UCSD-AML1 (cell line): ENCODE data around the gene DGKB.

Experiments used
- DNase-seq: peaks from one replicate; lab custom pipeline; 2025; ENCODE audit not compliant: unreplicated experiment; lab: John Stamatoyannopoulos, UW

Gene DGKB

DNA sequence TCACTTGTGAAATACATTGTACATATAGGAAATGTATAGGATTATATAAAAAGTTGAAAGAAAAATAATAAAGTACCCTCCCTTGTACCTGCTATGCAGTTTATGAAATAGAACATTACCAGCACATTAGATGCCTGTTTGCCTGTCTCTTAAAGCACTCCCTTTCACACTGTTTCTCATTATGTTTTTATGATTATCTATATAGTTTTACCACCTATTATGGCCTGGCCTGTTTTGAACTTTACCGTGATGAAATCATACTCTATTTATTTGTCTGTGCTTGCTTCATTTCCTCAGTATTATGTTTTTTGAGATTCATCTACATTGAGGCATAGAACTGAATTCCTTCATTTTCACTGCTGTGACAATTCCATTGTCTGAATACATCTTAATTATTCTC is 41.1 kb downstream of the DGKB start:
- DNase-seq = no peak

GRCh38 chr7:14859267-14859666 is 43.3 kb downstream of the DGKB start:
- DNase-seq = no peak

GRCh38 chr7:14858866-14859265 is 43.7 kb downstream of the DGKB start:
- no peak for DNase-seq

- no peak for DNase-seq
Measured at GRCh38 chr7:14858410-14858809, 44.1 kb downstream of the DGKB start.

GRCh38 chr7:14855033-14855794 is 47.3 kb downstream of the DGKB start:
- no peak for DNase-seq

DNA sequence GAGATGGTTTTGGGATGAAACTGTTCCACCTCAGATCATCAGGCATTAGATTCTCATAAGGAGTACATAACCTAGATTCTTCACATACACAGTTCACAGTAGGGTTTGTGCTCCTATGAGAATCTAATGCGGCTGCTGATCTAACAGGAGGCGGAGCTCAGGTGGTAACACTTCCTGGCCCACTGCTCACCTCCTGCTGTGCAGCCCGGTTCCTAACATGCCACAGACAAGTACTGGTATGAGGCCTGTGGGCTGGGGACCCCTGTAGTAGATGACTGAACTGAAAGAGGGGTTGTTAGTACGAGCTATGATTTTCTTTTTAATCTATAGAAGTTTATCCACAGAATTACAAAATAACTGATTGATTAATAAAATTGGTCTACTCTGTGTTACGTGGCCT is 48.1 kb downstream of the DGKB start:
- DNase-seq = no peak

DNA sequence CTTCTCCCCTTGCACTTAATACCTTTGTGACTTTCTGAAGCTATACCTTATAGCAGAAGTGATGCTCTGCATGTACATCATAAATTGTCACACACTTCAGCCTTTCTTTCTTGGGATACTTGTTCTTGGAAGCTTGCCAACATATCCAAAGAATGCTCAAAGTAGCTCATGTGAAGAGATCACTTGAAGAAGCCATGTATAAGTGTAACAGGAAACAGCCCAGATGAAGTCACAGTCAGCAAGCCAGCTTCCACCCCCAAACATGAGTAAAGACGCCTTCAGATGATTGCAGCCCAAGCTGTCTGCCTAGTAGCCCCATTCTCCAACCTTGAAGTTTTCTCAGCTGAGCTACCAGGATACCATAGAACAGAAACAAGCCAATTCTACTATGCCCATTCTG is 50.9 kb downstream of the DGKB start:
- DNase-seq = no peak

GRCh38 chr7:14850039-14850438 is 52.5 kb downstream of the DGKB start:
- DNase-seq = no peak

DNA sequence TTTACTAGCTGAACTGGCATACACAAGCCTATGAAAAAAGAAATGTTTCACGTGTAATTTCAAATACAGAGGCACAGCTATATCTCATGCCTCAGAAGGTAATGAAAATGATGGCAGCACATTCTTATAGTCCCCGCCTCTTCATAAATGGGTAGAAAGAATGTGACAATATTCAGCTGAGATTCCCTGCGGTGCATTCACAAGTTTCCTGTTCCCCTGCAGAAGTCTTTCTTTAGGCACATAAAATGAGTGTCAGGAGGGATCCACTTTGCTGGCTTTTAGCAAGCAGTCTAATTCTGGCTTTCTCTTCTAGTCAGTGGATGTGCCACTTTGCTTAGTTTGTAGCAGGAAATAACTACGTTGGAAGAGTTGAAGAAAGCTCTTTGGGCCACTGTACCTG is 56.1 kb downstream of the DGKB start:
- DNase-seq = no peak

DNA sequence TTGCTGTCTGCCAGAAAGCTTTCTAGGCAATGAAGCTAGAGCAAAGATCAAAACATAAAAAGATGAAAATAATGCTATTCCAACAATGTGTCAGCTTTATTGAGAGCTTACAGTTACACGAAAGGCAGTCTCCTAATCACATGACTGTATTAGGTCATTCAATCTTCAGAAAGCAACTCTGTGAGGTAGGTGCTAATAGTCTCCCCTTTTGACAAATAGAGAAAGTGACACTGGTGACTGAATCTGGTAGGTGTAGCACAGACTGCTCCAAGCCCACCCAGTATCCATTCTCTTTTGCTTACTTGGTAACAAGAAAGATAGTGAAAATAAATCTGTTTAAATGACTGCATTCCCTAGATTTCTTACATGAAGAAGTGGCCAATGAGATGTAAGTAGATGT is 58.8 kb downstream of the DGKB start:
- DNase-seq = no peak

DNA sequence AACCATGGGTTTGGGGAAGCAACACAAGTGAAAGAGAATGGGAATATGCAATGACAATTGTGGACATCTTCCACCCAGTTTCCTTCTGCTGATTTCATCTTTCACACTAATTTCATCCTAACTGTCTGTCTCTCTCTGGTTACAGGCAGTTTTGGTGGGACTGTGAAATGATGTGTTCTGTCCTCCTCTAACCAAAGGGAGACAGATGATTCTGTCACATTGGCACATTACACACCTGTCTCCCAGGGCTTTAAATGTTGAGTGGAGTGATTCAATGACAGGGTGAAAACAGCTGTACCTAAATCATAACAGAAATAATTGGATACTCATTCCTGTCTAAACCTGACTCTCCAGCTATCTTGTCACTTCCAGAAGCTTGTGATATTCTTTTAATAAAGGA is 60.0 kb downstream of the DGKB start:
- no peak for DNase-seq

GRCh38 chr7:14841869-14842268 is 60.7 kb downstream of the DGKB start:
- no peak for DNase-seq

- no peak for DNase-seq
Measured at GRCh38 chr7:14841086-14841485, 61.5 kb downstream of the DGKB start.

- no peak for DNase-seq
Measured at GRCh38 chr7:14839307-14839706, 63.2 kb downstream of the DGKB start.

GRCh38 chr7:14837216-14837615 is 65.3 kb downstream of the DGKB start:
- DNase-seq = no peak

DNA sequence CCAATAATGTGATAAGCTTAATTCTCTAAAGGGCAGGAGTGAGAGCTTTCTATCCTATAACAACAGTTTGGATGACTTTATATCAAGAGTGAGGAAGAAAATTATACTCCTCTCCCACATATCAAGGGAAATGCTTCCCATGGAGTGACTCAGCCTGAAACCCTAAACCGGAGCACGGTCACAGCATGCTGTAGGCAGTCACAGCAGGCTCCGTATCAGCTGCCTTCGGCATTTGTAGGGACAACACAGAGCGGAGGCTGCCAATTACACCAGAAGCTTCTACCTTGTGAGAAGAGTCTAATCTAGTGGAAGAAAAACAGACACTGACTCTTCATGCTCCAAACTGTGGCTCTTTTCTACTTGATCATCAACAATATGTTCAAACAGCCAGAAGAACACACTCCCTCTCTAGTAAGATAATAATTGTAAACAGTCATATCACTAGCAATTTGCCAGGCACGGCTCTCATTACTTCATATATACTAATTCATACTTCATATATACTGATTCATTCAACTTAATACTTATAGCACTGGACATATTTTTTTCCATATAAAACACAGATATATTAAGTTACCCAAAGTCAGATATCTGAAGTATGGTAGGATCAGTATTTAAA is 65.9 kb downstream of the DGKB start:
- DNase-seq = no peak

DNA sequence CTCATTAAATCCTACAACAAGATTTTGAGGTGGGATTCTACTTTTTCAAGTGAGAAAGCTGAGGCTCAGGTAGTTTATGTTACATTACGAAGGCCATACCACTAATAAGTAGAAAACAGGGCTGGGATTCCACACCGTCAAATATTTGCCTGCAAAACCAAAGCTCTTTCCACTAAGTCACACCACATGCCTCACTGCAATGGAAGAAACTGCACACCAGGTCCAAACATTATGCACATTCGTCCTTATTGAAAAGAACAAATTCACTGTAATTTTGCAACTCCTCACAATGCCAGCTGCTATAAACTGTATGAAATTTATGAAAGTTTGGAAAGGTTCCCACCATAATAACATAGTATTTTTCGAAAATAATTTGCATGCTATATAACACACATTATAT is 66.5 kb downstream of the DGKB start:
- no peak for DNase-seq

DNA sequence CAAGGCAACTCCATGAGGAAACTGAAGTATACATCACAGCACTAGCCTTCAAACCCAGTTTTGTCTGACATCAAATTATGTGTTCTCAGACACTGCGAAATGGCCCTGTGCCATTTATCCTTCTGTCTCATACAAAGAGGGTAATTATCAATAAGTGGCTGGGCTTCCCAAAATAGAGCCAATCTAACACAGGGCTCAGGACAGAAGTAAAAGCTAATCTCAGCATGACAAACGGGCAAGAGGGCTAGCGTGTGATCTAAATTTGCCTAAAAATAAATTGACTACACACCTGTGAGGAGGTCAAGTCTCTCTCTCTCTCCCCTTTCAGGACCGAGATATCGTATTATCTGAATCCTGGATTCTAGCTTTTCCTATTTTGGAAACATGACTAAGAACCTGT is 67.2 kb downstream of the DGKB start:
- DNase-seq = no peak

DNA sequence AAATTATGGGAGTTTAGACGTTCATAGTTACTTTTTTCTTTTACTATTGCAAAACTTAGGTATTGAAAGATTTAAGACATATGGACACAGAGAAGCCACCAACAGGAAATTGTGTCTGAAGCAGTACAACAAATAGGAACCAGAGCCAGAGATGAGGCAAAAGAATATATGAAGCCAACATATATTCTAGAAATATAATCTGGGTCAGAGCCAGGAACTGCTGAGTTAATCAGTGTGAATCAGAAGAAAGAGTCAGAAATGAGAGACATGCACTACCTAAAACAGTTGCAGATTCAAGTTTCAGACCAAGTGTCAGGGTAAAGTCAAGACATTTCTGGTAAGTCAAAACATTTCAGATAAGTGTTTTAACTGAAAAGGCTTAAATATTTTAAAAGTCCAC is 67.7 kb downstream of the DGKB start:
- DNase-seq = no peak

DNA sequence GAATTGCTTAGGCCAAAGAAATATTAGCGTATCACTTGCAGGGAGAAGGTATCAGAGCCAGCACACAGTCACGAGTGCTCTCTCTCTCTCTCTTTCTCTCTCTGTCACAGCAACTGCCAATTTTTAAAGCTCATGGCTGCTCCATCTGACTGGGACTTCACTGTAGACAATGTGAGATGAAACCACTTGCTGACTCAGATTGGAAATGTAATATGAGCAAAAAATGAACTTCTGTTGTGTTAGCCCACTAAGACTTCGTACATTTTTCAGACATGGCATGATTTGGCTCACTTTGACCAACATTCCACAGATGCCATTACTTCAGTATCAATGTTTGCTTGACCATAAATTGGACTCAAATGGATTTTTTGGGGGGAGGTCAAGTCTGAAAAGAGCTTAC is 68.1 kb downstream of the DGKB start:
- DNase-seq = no peak

GRCh38 chr7:14833707-14834106 is 68.8 kb downstream of the DGKB start:
- no peak for DNase-seq

GRCh38 chr7:14828053-14828452 is 74.5 kb downstream of the DGKB start:
- no peak for DNase-seq

GRCh38 chr7:14826426-14826825 is 76.1 kb downstream of the DGKB start:
- no peak for DNase-seq
